ENCODE measurements around the gene TBC1D3B.

TBC1D3B gene

GRCh38 chr17:36136439-36136838, 40.0 kb downstream of the TBC1D3B start:
- no peak overlapping the region for H3K4me2 ChIP-seq
- H3K27ac ChIP-seq, result no peak overlapping the region
- peaks cover 0 to 61% (median 12%) of the 10 kb centered on the region in 10 experiments; a peak in 11 of 20 replicates for H3K4me1 ChIP-seq
- no peak overlapping the region for H3K4me3 ChIP-seq
- no peak for TF ChIP-seq Cebpa-rat (IDR thresholded peaks at IDR 0.05)
- no peak overlapping the region for H3K9ac ChIP-seq
- no peaks in the 10 kb centered on the region for H3K36me3 ChIP-seq
- no peaks in the 10 kb centered on the region for H3K27me3 ChIP-seq
- H4K20me1 ChIP-seq, result no peaks in the 10 kb centered on the region
- H3K9me3 ChIP-seq (replicated peaks in 1 of 11), result peaks cover 0 to 12% (median 5%) of the 10 kb centered on the region in 11 experiments; a peak in 7 of 22 replicates

- Histone ChIP-seq H3K9ac (no peak overlapping the region), H3K27ac (no peak overlapping the region), H3K4me3 (no peak overlapping the region), H3K27me3 (no peaks in the 10 kb centered on the region), H3K4me1 (peaks cover 0 to 65% (median 14%) of the 10 kb centered on the region in 10 experiments; a peak in 11 of 20 replicates), H3K4me2 (peak overlapping the region in 1 of 11 experiments; percentile 65; a peak in 2 of 22 replicates), H4K20me1 (no peaks in the 10 kb centered on the region), H3K9me3 (replicated peaks in 1 of 11) (peaks cover 0 to 12% (median 5%) of the 10 kb centered on the region in 11 experiments; a peak in 7 of 22 replicates), H3K36me3 (no peaks in the 10 kb centered on the region)
- no peak for TF ChIP-seq Cebpa-rat (IDR thresholded peaks at IDR 0.05)
Observed at GRCh38 chr17:36136036-36136435, 40.4 kb downstream of the TBC1D3B start.

- no peaks in the 10 kb centered on the region for H4K20me1 ChIP-seq
- peaks cover 0 to 70% (median 17%) of the 10 kb centered on the region in 10 experiments; a peak in 11 of 20 replicates for H3K4me1 ChIP-seq
- no peaks in the 10 kb centered on the region for H3K27me3 ChIP-seq
- H3K4me2 ChIP-seq, result peak overlapping the region in 2 of 11 experiments; percentile 48 to 65; a peak in 4 of 22 replicates
- H3K4me3 ChIP-seq, result no peak overlapping the region
- peaks cover 0 to 12% (median 5%) of the 10 kb centered on the region in 11 experiments; a peak in 7 of 22 replicates for H3K9me3 ChIP-seq (replicated peaks in 1 of 11)
- TF ChIP-seq Cebpa-rat (IDR thresholded peaks at IDR 0.05), result no peak
- H3K9ac ChIP-seq, result no peak overlapping the region
- no peak overlapping the region for H3K27ac ChIP-seq
- no peaks in the 10 kb centered on the region for H3K36me3 ChIP-seq
Observed at GRCh38 chr17:36135465-36135864, 41.0 kb downstream of the TBC1D3B start.

- H4K20me1 ChIP-seq, result no peaks in the 10 kb centered on the region
- no peak overlapping the region for H3K9ac ChIP-seq
- no peak for TF ChIP-seq Cebpa-rat (IDR thresholded peaks at IDR 0.05)
- H3K4me2 ChIP-seq, result peak overlapping the region in 3 of 11 experiments; percentile 56 to 78 (median 60); a peak in 6 of 22 replicates
- no peak overlapping the region for H3K27ac ChIP-seq
- no peak overlapping the region for H3K4me3 ChIP-seq
- H3K36me3 ChIP-seq, result no peaks in the 10 kb centered on the region
- no peaks in the 10 kb centered on the region for H3K27me3 ChIP-seq
- peaks cover 0 to 11% (median 5%) of the 10 kb centered on the region in 11 experiments; a peak in 7 of 22 replicates for H3K9me3 ChIP-seq (replicated peaks in 1 of 11)
- H3K4me1 ChIP-seq, result peaks cover 0 to 88% (median 20%) of the 10 kb centered on the region in 10 experiments; a peak in 11 of 20 replicates
Observed at GRCh38 chr17:36133602-36134236, 42.7 kb downstream of the TBC1D3B start.

DNA sequence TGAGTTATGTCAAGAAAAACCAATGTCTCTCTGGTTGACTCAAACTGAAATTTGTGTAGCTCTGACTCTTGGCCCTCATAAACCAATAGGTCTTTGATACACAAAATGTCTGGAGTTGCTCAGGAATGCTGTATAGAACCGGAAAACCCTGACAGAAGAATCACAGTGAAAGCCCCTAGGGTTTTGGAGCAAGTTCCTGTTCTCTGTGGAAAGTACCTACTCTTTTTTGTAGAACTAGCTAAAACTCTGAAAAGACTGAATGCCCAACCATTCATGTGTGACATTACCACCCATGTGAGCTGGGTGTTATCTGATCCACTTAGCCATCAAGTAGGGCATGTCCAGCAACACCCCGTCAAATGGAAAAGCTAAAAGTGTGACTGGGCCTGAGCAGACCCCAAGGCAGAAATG, 44.0 kb downstream of the TBC1D3B start:
- peaks cover 0 to 97% (median 22%) of the 10 kb centered on the region in 10 experiments; a peak in 12 of 20 replicates for H3K4me1 ChIP-seq
- no peaks in the 10 kb centered on the region for H4K20me1 ChIP-seq
- H3K36me3 ChIP-seq, result no peaks in the 10 kb centered on the region
- no peak overlapping the region for H3K9ac ChIP-seq
- peak overlapping the region in 3 of 11 experiments; percentile 6 to 18 (median 11); a peak in 5 of 22 replicates for H3K27ac ChIP-seq
- H3K9me3 ChIP-seq (replicated peaks in 1 of 11), result peaks cover 0 to 7% (median 4%) of the 10 kb centered on the region in 11 experiments; a peak in 15 of 22 replicates
- peak overlapping the region in 5 of 11 experiments; percentile 6 to 78 (median 60); a peak in 6 of 22 replicates for H3K4me2 ChIP-seq
- no peaks in the 10 kb centered on the region for H3K27me3 ChIP-seq
- TF ChIP-seq Cebpa-rat (IDR thresholded peaks at IDR 0.05), result no peak
- H3K4me3 ChIP-seq, result no peak overlapping the region

DNA sequence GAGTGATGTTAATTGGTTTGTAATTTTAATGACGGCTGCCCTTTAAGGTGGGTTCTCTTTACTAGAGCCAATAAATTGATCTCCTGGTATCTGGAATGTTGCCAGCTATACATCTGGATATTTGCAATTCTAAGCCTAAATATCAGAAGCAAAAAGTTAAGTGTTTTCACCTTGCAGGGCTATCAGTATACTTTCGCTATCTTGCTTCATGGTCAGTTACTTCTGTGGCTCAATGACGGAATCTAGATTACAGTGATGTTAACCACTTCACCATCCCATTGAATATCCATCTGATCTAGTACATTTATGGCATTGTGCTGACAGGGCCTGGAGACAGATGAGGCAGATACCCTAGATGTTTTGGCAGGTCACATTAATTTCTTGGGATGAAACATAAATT, 44.5 kb downstream of the TBC1D3B start:
- Histone ChIP-seq H3K9me3 (replicated peaks in 1 of 11) (peaks cover 3 to 12% (median 9%) of the 10 kb centered on the region in 11 experiments), H3K27me3 (no peaks in the 10 kb centered on the region), H3K4me3 (no peak overlapping the region), H3K4me2 (peak overlapping the region in 6 of 11 experiments; percentile 10 to 78 (median 52); a peak in 8 of 22 replicates), H3K27ac (peak overlapping the region in 2 of 11 experiments; percentile 6 to 18; a peak in 3 of 22 replicates), H3K4me1 (peaks cover 0 to 97% (median 24%) of the 10 kb centered on the region in 10 experiments; a peak in 15 of 20 replicates), H3K9ac (no peak overlapping the region), H4K20me1 (no peaks in the 10 kb centered on the region), H3K36me3 (peaks cover 0 to under 1% (median 0%) of the 10 kb centered on the region in 11 experiments; a peak in 1 of 22 replicates)
- no peak for TF ChIP-seq Cebpa-rat (IDR thresholded peaks at IDR 0.05)

DNA sequence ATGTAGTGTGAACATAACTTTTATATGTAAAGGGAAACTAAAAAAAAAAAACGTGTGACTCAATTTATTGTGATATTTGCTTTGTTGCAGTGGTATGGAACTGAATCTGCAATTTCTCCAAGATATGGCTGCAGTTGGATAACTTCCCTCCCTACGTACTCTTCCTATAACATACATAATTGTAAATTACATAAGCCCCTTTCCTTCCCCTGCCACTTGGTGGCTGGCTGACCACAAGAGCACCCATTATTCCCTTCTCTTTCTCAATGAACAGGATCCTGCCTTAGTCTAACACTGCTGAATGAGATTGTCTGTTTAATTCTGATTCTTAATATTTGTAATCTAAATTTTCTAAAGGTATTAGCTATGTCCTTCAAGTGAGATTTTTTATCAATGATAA, 45.0 kb downstream of the TBC1D3B start:
- peak overlapping the region in 6 of 11 experiments; percentile 10 to 78 (median 52); a peak in 8 of 22 replicates for H3K4me2 ChIP-seq
- no peaks in the 10 kb centered on the region for H4K20me1 ChIP-seq
- no peaks in the 10 kb centered on the region for H3K27me3 ChIP-seq
- peaks cover 8 to 17% (median 14%) of the 10 kb centered on the region in 11 experiments for H3K9me3 ChIP-seq (replicated peaks in 1 of 11)
- H3K36me3 ChIP-seq, result peaks cover 0 to 3% (median 0%) of the 10 kb centered on the region in 11 experiments; a peak in 1 of 22 replicates
- H3K9ac ChIP-seq, result no peak overlapping the region
- peak overlapping the region in 1 of 11 experiments; percentile 6; a peak in 1 of 22 replicates for H3K27ac ChIP-seq
- H3K4me1 ChIP-seq, result peaks cover 0 to 94% (median 26%) of the 10 kb centered on the region in 10 experiments; a peak in 15 of 20 replicates
- no peak for TF ChIP-seq Cebpa-rat (IDR thresholded peaks at IDR 0.05)
- H3K4me3 ChIP-seq, result no peak overlapping the region

DNA sequence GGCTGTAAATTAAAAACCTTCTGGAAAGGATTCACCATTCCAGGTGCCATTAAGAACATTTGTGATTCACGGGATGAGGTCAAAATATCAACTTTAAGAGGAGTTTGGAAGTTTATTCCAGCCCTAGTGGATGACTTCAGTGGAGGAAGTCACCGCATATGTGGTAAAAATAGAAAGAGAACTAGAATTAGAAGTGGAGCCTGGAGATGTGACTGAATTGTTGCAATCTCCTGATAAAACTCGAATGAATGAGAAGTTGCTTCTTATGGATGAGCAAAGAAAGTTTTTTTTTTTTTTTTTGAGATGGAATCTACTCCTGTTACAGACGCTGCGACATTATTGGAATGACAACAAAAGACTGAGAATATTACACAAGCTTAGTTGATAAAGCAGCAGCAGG, 46.1 kb downstream of the TBC1D3B start:
- H4K20me1 ChIP-seq, result no peaks in the 10 kb centered on the region
- peaks cover 0 to 85% (median 26%) of the 10 kb centered on the region in 10 experiments; a peak in 15 of 20 replicates for H3K4me1 ChIP-seq
- H3K27ac ChIP-seq, result peak overlapping the region in 2 of 11 experiments; percentile 1 to 50; a peak in 4 of 22 replicates
- H3K36me3 ChIP-seq, result peaks cover 0 to 12% (median 2%) of the 10 kb centered on the region in 11 experiments; a peak in 7 of 22 replicates
- H3K9me3 ChIP-seq (replicated peaks in 1 of 11), result peaks cover 18 to 28% (median 25%) of the 10 kb centered on the region in 11 experiments
- no peak overlapping the region; a peak in 1 of 22 replicates for H3K9ac ChIP-seq
- no peak for TF ChIP-seq Cebpa-rat (IDR thresholded peaks at IDR 0.05)
- no peaks in the 10 kb centered on the region for H3K27me3 ChIP-seq
- H3K4me3 ChIP-seq, result no peak overlapping the region
- H3K4me2 ChIP-seq, result peak overlapping the region in 5 of 11 experiments; percentile 30 to 78 (median 60); a peak in 8 of 22 replicates

GRCh38 chr17:36129616-36130015, 46.8 kb downstream of the TBC1D3B start:
- Histone ChIP-seq H3K4me2 (peak overlapping the region in 3 of 11 experiments; percentile 60 to 78 (median 69); a peak in 5 of 22 replicates), H3K27ac (no peak overlapping the region), H3K27me3 (no peaks in the 10 kb centered on the region), H3K9me3 (replicated peaks in 1 of 11) (peaks cover 26 to 35% (median 32%) of the 10 kb centered on the region in 11 experiments), H3K36me3 (peaks cover 0 to 13% (median 8%) of the 10 kb centered on the region in 11 experiments; a peak in 8 of 22 replicates), H3K4me3 (no peak overlapping the region), H3K9ac (no peak overlapping the region), H3K4me1 (peaks cover 0 to 78% (median 26%) of the 10 kb centered on the region in 10 experiments; a peak in 15 of 20 replicates), H4K20me1 (no peaks in the 10 kb centered on the region)
- no peak for TF ChIP-seq Cebpa-rat (IDR thresholded peaks at IDR 0.05)

All from BLaER1 treated with 17β-estradiol and CSF1 and Interleukin-3, amounts not matched to agents 10 nM and 100 nM (cell line).